Stimulated activated naive B cell treated with anti-CD40 and anti-IgM and Interleukin-4, amounts not matched to agents 10 μg/mL and 1 μg/mL and 100 μg/mL, for 72 hours (primary cell): ENCODE data around the gene RRP15.

Experiments used
- ATAC-seq, 2 donors: fragments of 150-1000 bp; cut with Tn5 transposase; replicated peaks; 2 replicates each; pipeline ENCODE4 v1.10.0; 2021; ENCODE audit warnings: moderate library complexity in 1 of 2
- DNase-seq: peaks from one replicate; pipeline ENCODE4 v3.0.0; 2021
- H3K27ac Mint-ChIP-seq: one replicate; pipeline ENCODE4 v1.8.0; 2022; ENCODE audit warnings: mild to moderate bottlenecking, mixed read lengths
- H3K27me3 Mint-ChIP-seq, 2 donors: one replicate each; pipeline ENCODE4 v1.8.0; 2022; ENCODE audit warnings: mixed read lengths in 2 of 2
- H3K36me3 Mint-ChIP-seq, 2 donors: one replicate each; pipeline ENCODE4 v1.8.0; 2022; ENCODE audit warnings: mixed read lengths in 2 of 2, mild to moderate bottlenecking in 1 of 2
- H3K4me1 Mint-ChIP-seq, 2 donors: one replicate each; pipeline ENCODE4 v1.8.0; 2022; ENCODE audit warnings: mixed read lengths in 2 of 2, mild to moderate bottlenecking in 1 of 2
- H3K4me3 Mint-ChIP-seq, 2 donors: one replicate each; pipeline ENCODE4 v1.8.0; 2022; ENCODE audit warnings: mild to moderate bottlenecking in 2 of 2, mixed read lengths in 2 of 2, moderate library complexity in 1 of 2
- H3K9me3 Mint-ChIP-seq, 2 donors: one replicate each; pipeline ENCODE4 v1.8.0; 2022; ENCODE audit warnings: mixed read lengths in 2 of 2, mild to moderate bottlenecking in 1 of 2

Gene RRP15

DNA sequence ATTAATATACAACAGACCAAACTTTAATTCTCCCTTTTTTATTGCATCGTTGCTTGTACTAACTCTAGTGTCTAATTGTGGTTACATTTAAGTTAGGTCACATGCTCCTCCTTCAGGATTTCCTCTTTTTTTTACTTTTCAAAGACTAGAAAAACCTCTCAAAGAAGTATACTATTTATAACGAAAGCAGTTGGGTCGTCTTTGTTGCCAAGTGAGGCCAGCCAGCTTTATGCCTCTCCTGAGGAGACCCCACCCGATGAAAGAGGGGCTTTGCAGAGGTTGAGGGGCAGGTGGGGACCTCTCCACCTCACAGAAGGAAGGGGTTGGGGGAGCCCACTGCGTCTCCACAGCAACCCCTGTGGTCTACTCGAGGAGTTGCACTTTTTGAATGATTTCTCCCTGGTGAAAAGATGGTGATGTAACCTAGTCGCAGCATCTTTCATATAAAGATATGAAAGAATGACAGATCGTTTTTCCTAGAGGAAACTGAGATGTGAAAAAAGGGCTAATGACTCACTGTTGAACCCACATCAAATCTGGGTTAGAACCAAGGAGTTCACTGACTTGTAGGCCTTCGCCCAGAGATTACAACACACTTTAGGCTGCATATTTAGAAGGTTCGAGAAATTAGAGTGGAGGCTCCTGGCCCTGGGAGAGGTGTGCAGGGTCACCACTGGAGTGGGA, 66.4 kb downstream of the RRP15 start:
- H3K9me3 Mint-ChIP-seq, result no peaks in the 10 kb centered on the region
- H3K27ac Mint-ChIP-seq, result peak overlapping the region; percentile 87
- peak overlapping the region; percentile 81 to 83 for H3K4me3 Mint-ChIP-seq
- ATAC-seq, result peak; percentile 78 to 86
- no peaks in the 10 kb centered on the region for H3K27me3 Mint-ChIP-seq
- peaks cover 29 to 47% of the 10 kb centered on the region in 2 donors for H3K4me1 Mint-ChIP-seq
- peak; percentile 17 for DNase-seq
- no peaks in the 10 kb centered on the region for H3K36me3 Mint-ChIP-seq

DNA sequence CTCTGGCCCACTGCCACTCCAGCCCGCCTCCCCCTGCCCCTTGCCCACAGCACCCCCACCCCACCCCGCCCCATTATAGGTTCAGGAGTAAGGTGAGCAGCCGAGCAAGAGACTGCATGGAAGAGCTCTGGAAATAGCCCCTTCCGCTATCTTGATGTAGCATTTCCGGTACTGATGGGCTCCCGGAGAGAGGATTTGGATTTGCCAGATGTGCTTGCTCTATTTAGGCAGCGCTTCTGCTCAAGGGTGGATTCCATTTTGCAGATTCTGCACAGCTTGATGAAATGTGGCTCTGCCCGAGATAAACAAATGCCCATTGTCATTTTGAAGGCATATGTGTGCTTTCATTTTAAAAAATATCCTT, 67.0 kb downstream of the RRP15 start:
- Mint-ChIP-seq H3K4me1 (peaks cover 24 to 41% of the 10 kb centered on the region in 2 donors), H3K27me3 (no peaks in the 10 kb centered on the region), H3K9me3 (no peaks in the 10 kb centered on the region), H3K36me3 (no peaks in the 10 kb centered on the region), H3K27ac (no peak overlapping the region), H3K4me3 (no peak overlapping the region)
- DNase-seq, result no peak
- ATAC-seq, result no peak

DNA sequence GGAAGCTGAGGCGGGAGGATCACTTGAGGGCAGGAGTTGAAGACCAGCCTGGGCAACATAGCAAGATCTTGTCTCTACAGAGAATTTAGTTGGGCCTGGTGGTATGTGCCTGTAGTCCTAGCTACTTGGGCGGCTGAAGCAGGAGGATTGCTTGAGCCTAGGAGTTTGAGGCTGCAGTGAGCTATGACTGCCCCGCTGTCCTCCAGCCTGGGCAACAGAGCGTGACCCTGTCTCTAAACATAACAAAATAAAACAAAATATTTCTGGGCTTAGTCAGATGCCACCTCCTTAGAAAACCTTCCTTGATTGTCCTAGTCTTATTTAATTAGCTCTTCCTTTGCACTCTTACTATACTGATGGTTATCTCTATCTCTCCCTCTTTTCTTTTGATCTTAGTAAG, 68.6 kb downstream of the RRP15 start:
- no peaks in the 10 kb centered on the region for H3K27me3 Mint-ChIP-seq
- H3K9me3 Mint-ChIP-seq, result no peaks in the 10 kb centered on the region
- no peak overlapping the region for H3K27ac Mint-ChIP-seq
- no peaks in the 10 kb centered on the region for H3K36me3 Mint-ChIP-seq
- no peak overlapping the region for H3K4me3 Mint-ChIP-seq
- DNase-seq, result no peak
- ATAC-seq, result no peak
- peaks cover 21 to 26% of the 10 kb centered on the region in 2 donors for H3K4me1 Mint-ChIP-seq

DNA sequence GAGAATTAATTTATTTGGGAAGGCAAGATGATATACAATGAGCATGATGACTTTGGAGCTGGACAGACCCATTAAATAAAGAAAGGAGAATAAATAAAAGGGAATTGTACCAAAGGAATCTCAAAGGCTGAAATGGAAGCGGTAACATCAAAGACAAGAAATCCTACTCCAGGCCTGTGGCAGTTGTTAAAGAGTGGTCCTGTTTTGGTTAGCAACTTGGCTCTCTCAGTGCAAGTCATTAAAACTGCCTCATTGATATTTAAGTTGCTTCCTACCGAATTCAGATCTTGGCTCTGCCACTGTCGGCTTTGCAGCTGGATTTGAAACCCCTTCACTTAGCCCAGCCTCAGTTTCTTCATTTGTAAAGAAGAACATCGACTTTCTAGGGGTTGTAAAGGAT, 70.2 kb downstream of the RRP15 start:
- Mint-ChIP-seq H3K27ac (no peak overlapping the region), H3K4me1 (peaks cover 12 to 15% of the 10 kb centered on the region in 2 donors), H3K36me3 (no peaks in the 10 kb centered on the region), H3K4me3 (no peak overlapping the region), H3K9me3 (no peaks in the 10 kb centered on the region), H3K27me3 (no peaks in the 10 kb centered on the region)
- ATAC-seq, result no peak
- DNase-seq, result no peak

DNA sequence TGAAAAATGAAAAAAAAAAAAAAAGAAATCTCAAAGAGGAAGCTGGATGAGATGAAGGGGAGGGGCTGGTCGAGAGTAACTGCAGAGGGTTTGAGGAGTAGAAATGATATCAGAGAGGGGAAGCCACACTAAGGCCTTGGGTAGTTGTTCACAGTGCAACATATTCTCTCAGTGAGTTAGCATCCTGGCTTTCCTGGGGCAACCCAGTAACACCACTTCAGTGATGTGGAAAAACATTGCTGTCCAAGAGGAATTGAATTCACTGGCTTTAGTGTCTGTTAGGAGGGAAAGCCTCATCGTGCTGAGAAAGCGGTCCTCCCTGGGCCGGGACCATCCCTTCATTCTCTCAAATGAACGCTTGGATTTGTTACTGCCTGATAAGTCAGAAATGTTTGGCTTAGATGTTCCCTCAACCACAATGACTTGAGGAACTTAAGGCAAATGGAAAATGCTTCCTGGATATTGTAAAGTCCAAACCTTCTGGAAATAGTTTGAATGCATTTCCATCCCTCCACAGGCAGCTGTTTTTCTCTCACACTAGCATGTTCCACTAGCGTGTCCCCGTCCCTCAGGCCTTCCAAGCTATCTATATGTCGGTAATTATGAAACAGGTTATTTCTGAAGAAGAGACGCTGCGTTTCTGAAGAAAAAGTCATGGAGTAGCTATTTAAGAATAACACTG, 72.3 kb downstream of the RRP15 start:
- Mint-ChIP-seq H3K4me1 (peaks cover 0 to 2% of the 10 kb centered on the region in 2 donors), H3K9me3 (no peaks in the 10 kb centered on the region), H3K27me3 (no peaks in the 10 kb centered on the region), H3K36me3 (no peaks in the 10 kb centered on the region), H3K4me3 (no peak overlapping the region), H3K27ac (peak overlapping the region; percentile 2)
- ATAC-seq (no peak), DNase-seq (no peak)

DNA sequence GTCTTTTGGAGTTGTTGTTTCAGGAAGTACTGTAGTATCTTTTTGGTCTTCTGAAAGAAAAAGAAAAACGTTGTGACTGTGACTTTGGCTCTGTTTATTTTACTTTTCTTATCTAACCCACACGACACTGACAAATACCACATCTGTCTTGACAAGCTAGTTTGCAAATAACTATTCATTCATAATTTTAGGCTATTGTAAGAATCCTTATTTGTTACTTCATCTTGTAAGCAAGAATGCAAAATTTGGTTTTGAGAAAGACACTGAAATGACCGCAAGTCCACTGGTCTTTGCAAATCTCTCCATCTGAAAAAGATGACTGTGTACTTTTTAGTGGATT, 72.8 kb downstream of the RRP15 start:
- no peak for DNase-seq
- H3K36me3 Mint-ChIP-seq, result no peaks in the 10 kb centered on the region
- no peak overlapping the region for H3K27ac Mint-ChIP-seq
- peaks cover 0 to 2% of the 10 kb centered on the region in 2 donors for H3K4me1 Mint-ChIP-seq
- H3K9me3 Mint-ChIP-seq, result no peaks in the 10 kb centered on the region
- no peak for ATAC-seq
- no peaks in the 10 kb centered on the region for H3K27me3 Mint-ChIP-seq
- no peak overlapping the region for H3K4me3 Mint-ChIP-seq

DNA sequence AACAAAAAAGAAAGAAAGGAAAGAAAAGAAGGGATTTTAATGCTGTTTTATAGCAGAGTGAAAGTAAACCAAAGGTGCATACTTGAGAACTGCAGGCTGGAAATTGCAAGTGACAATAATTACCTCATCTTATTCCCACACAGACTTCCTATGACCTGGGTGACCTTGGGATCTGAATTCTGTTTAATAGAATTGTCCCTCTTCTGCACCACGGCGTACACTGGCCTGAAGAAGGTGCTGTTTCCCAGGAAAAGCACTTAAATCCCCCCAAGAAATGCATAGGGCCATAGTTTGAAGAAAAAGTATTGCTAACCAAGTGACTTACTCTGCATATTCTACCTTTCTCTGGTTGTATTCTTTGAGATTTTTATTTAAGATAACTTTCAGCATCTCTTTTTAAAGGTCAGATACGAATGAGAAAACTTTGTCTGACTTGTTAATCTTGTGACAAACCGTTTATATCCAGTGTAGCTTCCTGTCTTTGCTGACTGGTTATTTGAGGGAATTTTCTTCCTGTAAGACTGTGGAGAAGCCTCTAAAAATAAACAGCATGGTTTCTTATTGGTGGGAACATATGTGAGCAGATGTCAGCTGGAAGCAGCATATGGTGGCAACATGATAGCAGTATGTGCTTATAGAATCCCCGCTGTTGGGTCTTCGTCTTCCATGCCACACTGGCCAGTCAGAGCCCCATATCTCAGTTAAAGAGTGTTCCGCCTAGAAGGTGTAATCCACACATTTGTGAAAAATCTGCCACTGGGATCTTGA, 76.4 kb downstream of the RRP15 start:
- ATAC-seq (peak in 1 of 2 donors; percentile 21), DNase-seq (no peak)
- Mint-ChIP-seq H3K4me3 (no peak overlapping the region), H3K4me1 (peaks cover 0 to 2% of the 10 kb centered on the region in 2 donors), H3K27me3 (no peaks in the 10 kb centered on the region), H3K9me3 (no peaks in the 10 kb centered on the region), H3K27ac (no peak overlapping the region), H3K36me3 (no peaks in the 10 kb centered on the region)

DNA sequence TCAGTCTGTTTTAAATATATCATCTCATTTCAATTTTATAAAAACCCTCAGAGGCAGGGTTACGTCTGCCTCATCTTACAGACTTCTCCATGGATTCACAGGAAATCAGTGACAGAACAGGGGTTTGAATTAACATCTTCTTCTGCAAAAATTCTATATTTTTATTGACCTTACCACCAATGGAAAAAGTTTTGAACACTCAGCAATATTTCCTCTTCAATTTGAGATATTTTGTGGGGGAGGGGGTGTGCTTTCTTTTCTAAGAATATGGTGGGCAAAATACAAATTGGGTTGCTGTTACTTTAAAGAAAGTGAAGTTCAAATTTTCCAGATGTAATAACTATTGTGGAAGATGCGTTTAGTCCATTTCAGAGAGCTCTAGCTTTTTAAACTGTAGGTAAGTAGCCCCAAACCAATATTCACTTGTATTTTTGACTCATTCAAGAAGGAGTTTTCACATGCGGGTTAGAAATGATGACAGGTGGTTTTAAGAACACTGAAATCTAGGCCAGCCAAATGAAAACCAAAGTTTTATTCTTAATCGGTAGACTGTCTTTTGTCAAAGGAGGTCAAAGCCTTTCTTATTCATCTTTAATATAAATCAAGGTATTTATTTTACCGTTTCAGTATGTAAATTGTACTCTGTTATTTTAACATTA, 77.5 kb downstream of the RRP15 start:
- DNase-seq (no peak), ATAC-seq (no peak)
- Mint-ChIP-seq H3K9me3 (no peaks in the 10 kb centered on the region), H3K4me1 (no peaks in the 10 kb centered on the region), H3K27ac (no peak overlapping the region), H3K36me3 (no peaks in the 10 kb centered on the region), H3K27me3 (no peaks in the 10 kb centered on the region), H3K4me3 (no peak overlapping the region)

DNA sequence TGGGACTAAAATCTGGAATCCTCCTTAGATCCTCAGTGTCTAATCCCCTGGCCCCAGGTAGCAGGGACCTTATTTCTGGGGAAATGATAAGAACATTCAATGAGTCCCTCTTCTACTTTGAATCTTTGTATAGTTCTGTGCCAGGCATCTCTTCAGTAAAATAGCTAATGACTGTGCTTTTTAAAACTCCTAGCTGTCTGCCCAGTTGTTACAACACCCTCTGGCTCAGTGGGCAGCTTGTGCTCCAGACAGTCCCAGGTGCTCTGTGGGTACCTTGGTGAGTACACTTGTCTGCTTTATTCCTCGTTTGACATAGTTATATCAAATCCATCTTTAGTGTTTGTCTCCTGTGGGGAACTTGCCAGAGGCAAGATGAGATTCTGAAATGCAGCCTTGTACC, 78.0 kb downstream of the RRP15 start:
- Mint-ChIP-seq H3K4me1 (no peaks in the 10 kb centered on the region), H3K9me3 (no peaks in the 10 kb centered on the region), H3K36me3 (no peaks in the 10 kb centered on the region), H3K4me3 (no peak overlapping the region), H3K27ac (no peak overlapping the region), H3K27me3 (no peaks in the 10 kb centered on the region)
- no peak for DNase-seq
- no peak for ATAC-seq

DNA sequence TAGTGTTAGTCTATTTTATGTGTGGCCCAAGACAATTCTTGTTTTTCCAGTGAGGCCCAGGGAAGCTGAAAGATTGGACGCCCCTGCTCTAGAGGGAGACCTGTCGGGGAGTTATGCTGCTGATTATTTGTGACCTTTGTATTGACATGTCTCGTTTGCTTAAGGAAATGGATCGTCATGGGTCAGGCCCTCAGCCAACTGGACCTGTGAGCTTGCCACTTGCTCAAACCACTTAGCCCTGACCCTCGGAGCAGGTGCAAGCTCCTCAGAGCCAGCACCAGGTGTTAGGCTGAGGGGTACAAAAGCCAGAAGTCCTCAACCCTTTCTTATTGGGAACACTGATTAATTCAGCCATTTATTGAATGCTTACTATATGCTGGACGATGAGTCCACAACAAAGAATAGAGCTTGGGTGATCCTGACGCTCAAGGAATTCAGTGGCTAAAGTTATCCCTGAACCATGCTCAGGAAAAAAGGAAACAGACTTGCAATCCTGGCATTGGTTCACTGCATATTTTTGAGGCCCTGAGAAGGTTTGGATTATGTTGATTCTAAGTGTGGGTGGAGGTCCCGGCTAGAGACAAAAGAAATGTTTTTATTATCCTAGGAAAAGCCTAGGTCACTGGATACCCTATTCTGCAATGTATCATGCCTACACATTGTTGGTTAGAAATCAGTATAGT, 79.1 kb downstream of the RRP15 start:
- DNase-seq, result no peak
- Mint-ChIP-seq H3K4me3 (no peak overlapping the region), H3K36me3 (no peaks in the 10 kb centered on the region), H3K27ac (no peak overlapping the region), H3K4me1 (no peaks in the 10 kb centered on the region), H3K9me3 (no peaks in the 10 kb centered on the region), H3K27me3 (no peaks in the 10 kb centered on the region)
- ATAC-seq, result no peak

DNA sequence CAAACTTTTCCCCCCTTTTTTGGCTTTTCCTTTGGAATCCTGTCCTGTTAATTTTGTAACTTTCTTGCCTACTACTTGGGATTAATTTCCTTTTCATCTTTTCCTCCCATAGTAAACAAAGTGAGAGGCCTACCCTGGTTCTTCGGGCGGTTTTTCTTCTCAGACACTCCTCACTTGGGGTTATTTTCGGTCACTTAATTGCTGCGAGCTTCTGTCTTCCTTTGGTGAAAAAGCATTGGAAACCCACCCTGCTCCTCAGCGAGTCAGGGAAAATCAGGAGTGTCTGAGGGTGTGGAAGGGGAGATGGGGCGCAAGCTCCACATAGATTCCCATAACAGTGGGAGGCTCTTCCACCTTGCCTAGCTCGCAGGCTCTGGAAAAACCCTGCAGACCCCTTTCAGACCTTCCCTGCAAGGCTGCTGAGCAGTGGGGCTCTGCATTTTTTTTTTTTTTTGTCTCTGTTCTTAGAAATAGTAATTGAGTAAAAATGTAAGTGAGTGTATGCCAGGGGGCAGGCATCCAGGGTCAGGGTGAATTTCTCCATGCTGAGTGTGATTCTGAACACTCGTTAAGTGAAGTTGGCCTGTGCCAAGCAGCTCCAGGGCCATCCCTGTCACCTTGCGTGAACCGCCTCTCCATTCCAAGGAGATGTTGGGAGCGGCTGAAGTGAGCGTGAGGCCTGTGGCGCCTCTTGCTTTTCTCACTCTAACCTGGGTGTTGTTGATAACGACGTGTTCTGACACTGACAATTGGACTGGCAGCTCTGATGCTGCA, 80.3 kb downstream of the RRP15 start:
- DNase-seq, result no peak
- no peaks in the 10 kb centered on the region for H3K27me3 Mint-ChIP-seq
- no peak overlapping the region for H3K27ac Mint-ChIP-seq
- H3K4me1 Mint-ChIP-seq, result peaks cover 0 to under 1% of the 10 kb centered on the region in 2 donors
- H3K36me3 Mint-ChIP-seq, result no peaks in the 10 kb centered on the region
- ATAC-seq, result no peak
- H3K9me3 Mint-ChIP-seq, result no peaks in the 10 kb centered on the region
- no peak overlapping the region for H3K4me3 Mint-ChIP-seq

DNA sequence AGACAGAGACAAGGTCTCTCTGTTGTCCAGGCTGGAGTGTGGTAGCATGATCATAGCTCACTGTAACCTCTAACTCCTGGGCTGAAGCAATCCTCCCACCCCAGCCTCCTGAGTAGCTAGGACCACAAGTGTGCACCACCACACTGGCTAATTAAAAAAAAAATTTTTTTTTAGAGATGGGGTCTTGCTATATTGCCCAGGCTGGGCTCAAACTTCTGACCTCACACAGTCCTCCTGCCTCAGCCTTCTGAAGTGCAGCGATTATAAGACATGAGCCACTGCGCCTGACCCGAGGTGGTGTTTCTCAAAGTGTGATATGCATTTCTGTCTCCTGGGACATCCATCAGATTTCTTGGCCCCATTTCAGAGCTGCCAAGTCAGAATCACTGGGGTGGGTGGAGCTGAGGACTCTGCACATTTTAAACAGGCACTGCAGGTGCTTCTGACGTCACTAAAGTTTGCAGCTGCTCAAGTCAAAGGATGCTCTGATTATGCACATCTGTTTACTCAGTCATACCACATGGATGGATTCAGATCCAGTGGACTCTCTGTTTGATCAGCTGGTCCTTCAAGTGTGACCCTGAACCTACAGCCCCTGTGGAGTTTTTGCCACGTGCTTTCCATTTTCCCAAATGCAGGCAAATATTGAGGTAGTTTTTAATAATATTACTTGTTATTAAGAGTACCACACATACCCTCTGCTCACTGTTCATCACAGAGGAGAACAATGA, 81.4 kb downstream of the RRP15 start:
- H3K4me3 Mint-ChIP-seq, result no peak overlapping the region
- ATAC-seq (no peak), DNase-seq (no peak)
- peaks cover 2 to 5% of the 10 kb centered on the region in 2 donors for H3K4me1 Mint-ChIP-seq
- no peaks in the 10 kb centered on the region for H3K9me3 Mint-ChIP-seq
- H3K27ac Mint-ChIP-seq, result no peak overlapping the region
- H3K36me3 Mint-ChIP-seq, result no peaks in the 10 kb centered on the region
- no peaks in the 10 kb centered on the region for H3K27me3 Mint-ChIP-seq

DNA sequence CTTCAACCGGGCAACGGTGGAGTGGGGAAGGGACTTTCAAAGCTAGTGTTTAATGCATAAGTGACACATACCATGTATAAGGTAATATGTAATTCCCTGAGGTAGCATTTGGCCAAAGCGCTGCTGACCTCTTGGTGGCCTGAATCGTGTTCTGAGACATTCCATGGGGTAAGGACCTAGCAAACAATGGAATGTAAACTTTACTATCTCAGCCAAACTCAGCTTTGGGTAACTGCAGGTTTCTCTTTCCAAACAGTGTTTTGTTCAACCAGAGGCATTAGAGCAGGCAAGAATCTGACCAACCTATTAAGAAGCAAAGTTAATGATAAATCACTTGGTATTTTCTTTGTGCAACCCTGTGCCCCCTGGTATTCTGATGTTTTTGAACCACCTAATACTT, 82.0 kb downstream of the RRP15 start:
- DNase-seq (no peak), ATAC-seq (no peak)
- peaks cover 2 to 5% of the 10 kb centered on the region in 2 donors for H3K4me1 Mint-ChIP-seq
- no peaks in the 10 kb centered on the region for H3K9me3 Mint-ChIP-seq
- H3K27ac Mint-ChIP-seq, result no peak overlapping the region
- H3K4me3 Mint-ChIP-seq, result no peak overlapping the region
- no peaks in the 10 kb centered on the region for H3K36me3 Mint-ChIP-seq
- no peaks in the 10 kb centered on the region for H3K27me3 Mint-ChIP-seq
